GM20000 (cell line): Measurements from ENCODE around the gene GPNMB.

Experiments used
- DNase-seq: peaks from one replicate; pipeline ENCODE4 v3.0.0; 2012; ENCODE audit warnings: low spot score
- CTCF ChIP-seq: IDR thresholded peaks from 2 replicates; pipeline ENCODE4 v1.5.1; 2012; ENCODE audit warnings: mild to moderate bottlenecking, control low read depth; ENCODE audit errors: extremely low read depth, missing control alignments

Gene GPNMB

DNA sequence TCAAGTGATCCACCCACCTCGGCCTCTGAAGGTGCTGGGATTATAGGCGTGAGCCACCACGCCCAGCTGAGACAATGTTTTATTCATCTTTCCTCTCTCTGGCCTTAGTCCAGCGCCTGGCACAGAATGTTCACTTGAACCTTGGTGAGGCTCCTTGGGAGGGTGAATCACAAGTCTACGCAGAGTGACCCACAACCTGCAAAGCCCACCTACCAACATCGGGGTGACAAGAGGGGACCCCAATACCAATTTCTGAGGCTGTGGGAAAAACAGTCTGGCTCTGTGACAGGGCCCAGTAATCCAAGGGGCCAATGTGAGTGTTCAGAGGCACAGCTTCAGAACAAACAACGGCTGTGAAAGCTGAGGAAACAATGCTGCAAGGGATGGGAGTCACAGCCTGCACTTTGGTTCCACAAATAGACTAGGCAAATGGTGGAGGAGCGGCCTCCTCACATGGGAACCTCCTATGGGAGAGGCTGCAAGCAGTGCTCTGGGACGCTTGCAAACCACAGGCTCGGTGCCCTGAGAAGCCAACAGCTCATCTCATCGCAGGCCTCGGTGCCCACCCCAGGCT is 47.0 kb downstream of the GPNMB start:
- no peak for DNase-seq
- TF ChIP-seq CTCF, result no peak

DNA sequence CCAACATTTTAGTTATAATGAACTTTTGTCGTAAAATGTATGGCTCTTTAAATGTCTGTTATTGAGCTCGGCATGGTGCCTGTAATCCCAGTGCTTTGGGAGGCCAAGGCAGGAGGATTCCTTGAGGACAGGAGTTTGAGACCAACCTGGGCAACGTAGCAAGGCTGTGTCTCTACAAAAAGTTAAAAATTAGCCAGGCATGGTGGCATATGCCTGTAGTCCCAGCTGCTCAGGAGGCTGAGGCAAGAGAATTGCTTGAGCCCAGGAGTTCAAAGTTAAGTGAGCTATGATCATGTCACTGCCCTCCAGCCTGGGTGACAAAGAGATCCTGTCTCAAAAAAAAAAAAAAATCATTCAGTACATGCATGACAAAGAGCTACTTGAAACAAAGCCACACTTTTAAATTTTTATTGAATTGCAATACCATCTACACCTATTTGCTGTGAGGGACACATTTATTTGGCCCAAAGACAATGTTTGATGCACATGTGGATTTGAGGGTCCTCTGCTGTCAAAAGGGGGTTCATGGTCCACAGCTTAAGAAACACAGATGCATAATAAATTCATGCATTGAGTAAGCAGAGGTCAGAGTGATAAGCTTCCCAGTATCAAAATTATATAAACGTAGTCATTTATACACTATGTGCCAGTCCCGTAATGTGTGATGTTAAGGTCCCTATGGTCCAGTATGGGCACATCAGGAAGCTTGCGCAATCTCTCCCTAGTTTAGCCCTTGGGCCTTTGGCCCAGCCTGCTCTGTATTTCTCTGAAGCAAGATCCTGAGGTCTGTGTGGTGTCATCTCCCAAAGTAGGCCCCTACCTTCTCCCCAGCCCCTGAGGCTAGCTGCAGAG is 48.2 kb downstream of the GPNMB start:
- TF ChIP-seq CTCF, result no peak
- DNase-seq, result no peak

DNA sequence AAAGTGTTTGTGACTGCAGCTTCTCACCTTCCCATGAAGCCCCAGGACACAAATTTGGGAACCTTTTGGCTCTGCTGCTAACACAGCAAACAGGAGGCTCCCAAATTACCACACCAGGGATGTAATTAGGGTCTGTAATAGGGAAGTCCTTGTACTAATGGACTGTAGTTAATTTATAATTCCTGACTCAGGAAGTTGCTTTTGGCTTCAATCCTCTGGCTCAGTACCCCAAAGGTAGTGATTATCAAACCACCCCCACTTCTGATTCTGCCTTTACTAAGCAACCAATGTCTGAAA is 48.8 kb downstream of the GPNMB start:
- DNase-seq, result no peak
- no peak for TF ChIP-seq CTCF

DNA sequence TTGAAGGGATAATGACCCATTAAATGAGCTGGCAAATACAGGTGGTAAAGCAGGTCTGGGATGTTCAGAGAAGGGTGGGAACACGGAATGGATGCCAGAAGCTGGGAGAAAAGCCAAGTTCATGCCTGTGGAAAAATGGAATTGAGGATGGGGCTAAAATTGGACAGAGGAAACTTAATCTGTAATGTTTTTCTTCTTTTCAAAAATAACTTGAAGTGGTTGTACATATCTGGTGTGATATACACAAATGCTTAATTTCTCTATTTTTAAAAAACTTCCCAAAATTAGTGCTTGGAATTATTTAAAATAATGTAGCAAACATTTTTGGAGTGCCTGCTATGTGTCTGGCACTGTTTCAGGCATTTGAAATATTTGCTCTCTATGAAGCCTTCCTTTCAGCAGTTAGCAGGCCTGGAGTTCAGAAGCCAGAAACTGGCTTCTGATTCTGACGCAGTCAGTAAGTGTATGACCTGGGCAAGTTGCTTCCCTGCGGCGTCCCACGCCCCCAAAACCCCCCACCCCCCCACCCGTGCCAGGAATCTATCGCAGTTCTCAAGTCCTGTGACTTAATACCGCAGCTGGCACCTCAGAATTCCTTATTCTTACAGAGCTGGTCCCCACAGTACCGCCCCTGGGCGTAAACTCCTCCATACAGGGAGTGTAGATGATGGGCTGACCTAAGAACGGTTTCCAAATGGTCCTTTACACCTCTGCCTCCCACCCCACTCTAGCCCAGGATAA is 51.7 kb downstream of the GPNMB start:
- DNase-seq, result no peak

DNA sequence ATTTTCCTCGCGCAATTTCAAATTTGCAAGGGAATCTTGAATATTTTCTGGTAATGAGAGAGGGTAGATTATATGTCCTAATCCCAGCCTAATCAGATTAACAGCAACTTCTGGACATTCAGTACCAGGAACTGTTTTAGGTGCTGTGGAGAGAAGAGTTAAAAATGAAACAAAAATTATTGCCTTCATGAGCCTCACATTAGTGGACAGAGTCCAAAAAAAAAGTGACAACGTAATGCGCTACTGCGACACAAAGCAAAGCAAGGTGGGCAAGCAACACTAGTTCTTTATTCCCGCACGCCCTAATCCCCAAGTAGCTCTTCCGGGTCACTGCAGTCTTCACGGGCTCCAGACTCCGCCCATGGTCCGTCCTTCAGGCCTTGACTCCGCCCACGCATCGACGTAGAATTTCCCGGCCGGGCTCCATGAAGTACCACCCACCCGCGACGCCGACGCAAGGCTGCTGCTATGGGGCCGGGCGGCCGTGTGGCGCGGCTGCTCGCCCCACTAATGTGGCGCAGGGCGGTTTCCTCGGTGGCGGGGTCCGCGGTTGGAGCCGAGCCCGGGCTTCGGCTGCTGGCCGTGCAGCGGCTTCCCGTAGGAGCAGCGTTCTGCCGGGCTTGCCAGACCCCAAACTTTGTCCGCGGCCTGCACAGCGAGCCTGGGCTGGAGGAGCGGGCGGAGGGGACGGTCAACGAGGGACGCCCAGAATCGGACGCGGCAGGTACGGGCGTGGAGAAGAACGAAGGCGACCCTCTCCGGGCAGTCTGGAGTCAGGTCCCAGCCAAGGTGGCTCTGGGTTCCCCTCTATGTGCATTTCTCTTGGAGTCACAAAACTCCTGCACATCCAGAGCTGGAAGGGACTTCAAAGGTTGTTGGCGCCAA is 52.6 kb downstream of the GPNMB start, which contains the start of gene MALSU1:
Gene MALSU1 (plus strand): TSS at position 455 of the 885 bp plus-strand sequence. CDS start 14 bp downstream, at position 469.
- TF ChIP-seq CTCF, result no peak
- DNase-seq, result peak; percentile 95

More for the DNA sequence above, 51.7 kb downstream of the GPNMB start:
- no peak for TF ChIP-seq CTCF

GRCh38 chr7:23299770-23300300 is 53.3 kb downstream of the GPNMB start:
- peak; percentile 19 for DNase-seq
- no peak for TF ChIP-seq CTCF
